Measurements from ENCODE around the gene ZBTB20.

ZBTB20 gene

GRCh38 chr3:114973536-114973935 lies 173.6 kb downstream of the ZBTB20 start:
- H3K4me3 ChIP-seq (ENCODE audit: low read depth, low read length) = no peak overlapping the region
- TF ChIP-seq, protein P1, sequence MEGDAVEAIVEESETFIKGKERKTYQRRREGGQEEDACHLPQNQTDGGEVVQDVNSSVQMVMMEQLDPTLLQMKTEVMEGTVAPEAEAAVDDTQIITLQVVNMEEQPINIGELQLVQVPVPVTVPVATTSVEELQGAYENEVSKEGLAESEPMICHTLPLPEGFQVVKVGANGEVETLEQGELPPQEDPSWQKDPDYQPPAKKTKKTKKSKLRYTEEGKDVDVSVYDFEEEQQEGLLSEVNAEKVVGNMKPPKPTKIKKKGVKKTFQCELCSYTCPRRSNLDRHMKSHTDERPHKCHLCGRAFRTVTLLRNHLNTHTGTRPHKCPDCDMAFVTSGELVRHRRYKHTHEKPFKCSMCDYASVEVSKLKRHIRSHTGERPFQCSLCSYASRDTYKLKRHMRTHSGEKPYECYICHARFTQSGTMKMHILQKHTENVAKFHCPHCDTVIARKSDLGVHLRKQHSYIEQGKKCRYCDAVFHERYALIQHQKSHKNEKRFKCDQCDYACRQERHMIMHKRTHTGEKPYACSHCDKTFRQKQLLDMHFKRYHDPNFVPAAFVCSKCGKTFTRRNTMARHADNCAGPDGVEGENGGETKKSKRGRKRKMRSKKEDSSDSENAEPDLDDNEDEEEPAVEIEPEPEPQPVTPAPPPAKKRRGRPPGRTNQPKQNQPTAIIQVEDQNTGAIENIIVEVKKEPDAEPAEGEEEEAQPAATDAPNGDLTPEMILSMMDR (conservative IDR thresholded peaks at IDR 0.05; ENCODE audit: low read depth, low read length) = no peak
- DNase-seq (ENCODE audit: low read depth) = no peak

GRCh38 chr3:114967168-114967567 lies 179.9 kb downstream of the ZBTB20 start:
- DNase-seq (ENCODE audit: low read depth) = peak; percentile 9
- no peak overlapping the region for H3K4me3 ChIP-seq (ENCODE audit: low read depth, low read length)
- TF ChIP-seq, protein P1 (conservative IDR thresholded peaks at IDR 0.05; ENCODE audit: low read depth, low read length) = no peak

DNA sequence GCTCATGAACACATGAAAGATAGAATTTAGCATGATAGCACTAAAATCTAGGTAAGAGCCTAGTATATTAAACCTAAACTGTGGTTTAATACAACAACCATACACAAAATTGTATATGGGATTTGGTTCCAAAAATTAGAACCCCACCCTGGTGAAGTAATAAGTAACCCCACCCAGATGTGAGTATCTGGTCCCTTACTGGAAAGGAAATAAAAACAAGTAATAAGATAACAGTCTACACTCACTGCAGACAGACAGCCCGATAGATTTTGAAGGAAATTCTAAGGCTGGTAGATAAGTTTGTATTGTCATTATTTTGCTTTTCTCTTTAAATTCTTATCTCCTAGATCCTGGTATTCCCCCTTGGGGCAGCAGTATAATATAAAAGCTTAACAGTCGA lies 184.9 kb downstream of the ZBTB20 start:
- no peak for DNase-seq (ENCODE audit: low read depth)
- TF ChIP-seq, protein P1 (conservative IDR thresholded peaks at IDR 0.05; ENCODE audit: low read depth, low read length) = no peak
- no peak overlapping the region for H3K4me3 ChIP-seq (ENCODE audit: low read depth, low read length)

DNA sequence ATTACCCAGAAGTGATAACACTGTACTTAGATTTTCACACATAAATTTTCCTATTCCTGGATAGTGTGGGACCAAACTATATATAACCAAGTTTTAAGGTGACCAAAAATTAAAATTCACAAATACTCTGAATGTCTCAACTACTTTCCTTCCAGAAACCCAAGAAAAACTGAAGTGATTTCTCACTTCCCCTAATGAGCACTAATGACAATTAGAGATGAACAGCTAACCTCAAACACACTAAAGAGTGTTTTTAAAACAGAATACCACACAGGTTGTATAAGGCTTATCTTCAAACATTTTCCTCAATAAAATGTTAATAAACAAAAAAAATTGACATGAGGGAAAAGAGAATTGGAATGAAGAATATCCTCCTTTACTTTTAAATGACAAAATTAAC lies 188.2 kb downstream of the ZBTB20 start:
- TF ChIP-seq, protein P1 (conservative IDR thresholded peaks at IDR 0.05; ENCODE audit: low read depth, low read length) = no peak
- no peak overlapping the region for H3K4me3 ChIP-seq (ENCODE audit: low read depth, low read length)
- DNase-seq (ENCODE audit: low read depth) = no peak

GRCh38 chr3:114953800-114954199 lies 193.3 kb downstream of the ZBTB20 start:
- DNase-seq (ENCODE audit: low read depth) = no peak
- H3K4me3 ChIP-seq (ENCODE audit: low read depth, low read length) = no peak overlapping the region
- TF ChIP-seq, protein P1 (conservative IDR thresholded peaks at IDR 0.05; ENCODE audit: low read depth, low read length) = no peak

DNA sequence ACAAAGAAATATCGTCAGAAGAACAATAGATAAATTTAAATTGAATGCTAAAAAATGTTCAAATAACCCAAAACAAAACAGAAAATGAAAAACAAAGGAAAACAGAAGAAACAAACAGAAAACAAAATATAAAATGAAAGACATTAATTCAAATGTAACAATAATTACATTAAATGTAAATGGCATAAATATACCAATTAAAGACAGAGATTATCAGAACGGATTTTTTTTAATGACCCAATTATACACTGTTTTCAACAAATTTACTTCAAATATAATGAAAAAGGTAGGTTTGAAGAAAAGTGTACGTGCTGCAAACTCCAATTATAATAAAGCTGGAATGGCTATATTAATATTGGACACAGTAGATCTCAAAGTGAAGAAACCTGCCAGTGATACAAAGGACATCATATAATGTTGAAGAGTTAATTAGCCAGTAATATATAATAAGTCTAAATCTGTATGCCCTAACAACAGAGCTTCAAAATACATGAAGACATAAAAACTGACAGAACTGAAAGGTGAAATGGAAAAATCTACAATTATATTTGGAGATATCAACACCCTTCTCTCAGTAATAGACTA lies 193.8 kb downstream of the ZBTB20 start:
- DNase-seq (ENCODE audit: low read depth) = no peak
- TF ChIP-seq, protein P1 (conservative IDR thresholded peaks at IDR 0.05; ENCODE audit: low read depth, low read length) = no peak
- no peak overlapping the region for H3K4me3 ChIP-seq (ENCODE audit: low read depth, low read length)

- no peak for DNase-seq (ENCODE audit: low read depth)
- no peak overlapping the region for H3K4me3 ChIP-seq (ENCODE audit: low read depth, low read length)
- TF ChIP-seq, protein P1 (conservative IDR thresholded peaks at IDR 0.05; ENCODE audit: low read depth, low read length) = no peak
Measured at GRCh38 chr3:114942773-114943172, 204.3 kb downstream of the ZBTB20 start.
